ENCODE results near the gene FZD2. TPM values are rescaled to one million over a fixed set of nuclear protein-coding genes. Genes with fewer than 3 reads are reported as not detected.

Gene FZD2
- total and polyA plus RNA-seq, 2 of the 8 experiments (the other 6 are each of a cell fraction or from before 2014, with no cell fraction given) = 17.6 to 86.7 TPM

- WGBS, 2 experiments (ENCODE audit: extremely low coverage in 1 of 2, insufficient coverage in 1 of 2, insufficient read length in 1 of 2, insufficient replicate concordance in 2 of 2, low coverage in 1 of 2, low lambda C conversion rate in 2 of 2, missing lambda C conversion rate in 1 of 2) = 13% methylated on average over 16 of the region's 16 CpGs; no CpG with 5 or more reads in 1 of the 2 experiments
- Histone ChIP-seq H4K91ac (replicated peaks; ENCODE audit: insufficient read length, low read length) (no peak overlapping the region), H3K18ac (ENCODE audit: extremely low read depth, low read length) (peak overlapping the region; percentile 60; the same call in 1 of the 2 replicates), H3K23ac (ENCODE audit: insufficient read length) (no peak overlapping the region), H2BK12ac (ENCODE audit: low read depth, low read length) (no peak overlapping the region), H2AFZ (ENCODE audit: low read length) (no peak overlapping the region), H3K4ac (replicated peaks; ENCODE audit: insufficient read length, low read depth, low read length) (no peak overlapping the region), H3K56ac (replicated peaks; ENCODE audit: insufficient read length, low read depth, low read length) (no peak overlapping the region), H3K4me1 (replicated peaks in 1 of 4; ENCODE audit: control insufficient read depth in 3 of 4, insufficient read depth in 4 of 4, low read length in 3 of 4) (peaks cover 4 to 30% (median 22%) of the 10 kb centered on the region in 4 experiments), H4K20me1 (replicated peaks in 1 of 2; ENCODE audit: control insufficient read depth in 1 of 2, insufficient read depth in 2 of 2, low read length in 2 of 2) (peaks cover 2 to 11% of the 10 kb centered on the region in 2 experiments), H2BK15ac (ENCODE audit: low read length) (0 out of 2 replicates have a peak overlapping the region, but pooled peaks have one; percentile 18), H2BK120ac (replicated peaks; ENCODE audit: low read depth, low read length) (no peak overlapping the region), H4K5ac (ENCODE audit: insufficient read length, low read depth, low read length) (no peak overlapping the region), H3K79me2 (ENCODE audit: control insufficient read depth in 1 of 2, insufficient read depth in 2 of 2, low read length in 2 of 2) (peaks cover 0 to 18% of the 10 kb centered on the region in 2 experiments; a peak in 2 of 4 replicates), H3K27ac (ENCODE audit: low read depth, low read length) (no peak overlapping the region), H3K23me2 (ENCODE audit: low read depth, low read length) (peaks cover 20% of the 10 kb centered on the region; the same call in 1 of the 2 replicates), H3K9ac (replicated peaks in 1 of 4; ENCODE audit: extremely low read depth in 1 of 4, low read depth in 3 of 4, low read length in 3 of 4) (peak overlapping the region in 2 of 4 experiments; percentile 57 to 74; a peak in 3 of 7 replicates), H3K27me3 (replicated peaks in 1 of 4; ENCODE audit: control insufficient read depth in 3 of 4, extremely low read depth in 1 of 4, insufficient read depth in 3 of 4, low read length in 3 of 4) (peaks cover 7 to 48% (median 30%) of the 10 kb centered on the region in 4 experiments), H2AK5ac (ENCODE audit: low read depth, low read length) (no peak overlapping the region), H4K8ac (ENCODE audit: extremely low read depth, insufficient read depth, low read length) (no peak overlapping the region), H3K9me3 (ENCODE audit: insufficient read depth in 2 of 2, low read depth in 1 of 2, low read length in 1 of 2) (peaks cover 0 to 7% of the 10 kb centered on the region in 2 experiments; a peak in 1 of 4 replicates), H3K4me3 (ENCODE audit: extremely low read depth in 1 of 4, insufficient read depth in 2 of 4, low read depth in 3 of 4, low read length in 4 of 4) (peak overlapping the region; percentile 35 to 78 (median 62)), H2BK5ac (ENCODE audit: low read depth, low read length) (no peak overlapping the region), H3K4me2 (ENCODE audit: insufficient read depth in 1 of 2, low read depth in 2 of 2, low read length in 2 of 2) (peak overlapping the region; percentile 65 to 86), H3K14ac (ENCODE audit: insufficient read length) (no peak overlapping the region), H2BK20ac (ENCODE audit: low read length) (0 out of 2 replicates have a peak overlapping the region, but pooled peaks have one; percentile 72), H3K79me1 (ENCODE audit: low read depth, low read length) (peaks cover 3% of the 10 kb centered on the region), H3K36me3 (ENCODE audit: control insufficient read depth in 2 of 4, insufficient read depth in 4 of 4, low read length in 3 of 4) (no peaks in the 10 kb centered on the region; a peak in 1 of 8 replicates)
- FAIRE-seq (peak; percentile 24), DNase-seq (ENCODE audit: low read depth in 1 of 2, low spot score in 2 of 2) (no peak)
- CTCF ChIA-PET (ENCODE audit: partially characterized antibody) = no interaction called here
- POLR2A ChIA-PET (ENCODE audit: partially characterized antibody) = no interaction called here
- TF ChIP-seq SIRT6 (IDR thresholded peaks at IDR 0.05; ENCODE audit: low read length) = no peak
- peak; percentile 47 for TF ChIP-seq RNF2 (IDR thresholded peaks at IDR 0.05; ENCODE audit: borderline replicate concordance, low read depth, low read length, missing control alignments, poor library complexity, severe bottlenecking)
Observed at GRCh38 chr17:44559634-44560554, 2.6 kb downstream of the FZD2 start.

All from H1 (cell line).